GOT3 (cell line): ENCODE results near the gene TRNT1.

Experiments used
- DNase-seq: peaks from one replicate; lab custom pipeline; 2025; ENCODE audit warnings: mixed read lengths; lab: John Stamatoyannopoulos, UW

The TRNT1 gene

GRCh38 chr3:3178498-3179328, 52.0 kb downstream of the TRNT1 start:
- DNase-seq: no peak

GRCh38 chr3:3179407-3180094, 52.8 kb downstream of the TRNT1 start, which contains the start of gene CRBN:
Gene CRBN, minus strand, starts transcription at chr3:3179691. Its CDS starts 4 bp downstream, at chr3:3179687.
- DNase-seq: peak; percentile 55

DNA sequence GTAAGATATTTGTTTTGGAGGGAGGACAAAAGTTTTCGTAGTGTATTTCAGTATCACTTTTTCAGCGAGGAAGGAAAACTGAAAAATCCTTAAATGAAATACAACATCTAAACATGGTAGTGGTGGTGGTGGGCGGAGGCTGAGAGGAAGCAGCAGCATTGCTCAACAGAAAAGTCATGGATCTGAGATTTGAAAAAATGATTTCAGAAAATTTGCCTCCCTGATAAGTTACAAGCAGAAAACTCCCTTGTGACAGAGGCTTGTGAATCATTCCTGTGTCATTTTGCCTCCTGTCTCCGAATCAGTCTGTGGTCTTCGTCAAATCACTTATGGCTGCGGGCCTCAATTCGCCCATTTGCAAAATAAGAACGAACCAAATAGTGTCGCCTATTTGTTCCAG, 53.7 kb downstream of the TRNT1 start:
- DNase-seq: no peak

DNA sequence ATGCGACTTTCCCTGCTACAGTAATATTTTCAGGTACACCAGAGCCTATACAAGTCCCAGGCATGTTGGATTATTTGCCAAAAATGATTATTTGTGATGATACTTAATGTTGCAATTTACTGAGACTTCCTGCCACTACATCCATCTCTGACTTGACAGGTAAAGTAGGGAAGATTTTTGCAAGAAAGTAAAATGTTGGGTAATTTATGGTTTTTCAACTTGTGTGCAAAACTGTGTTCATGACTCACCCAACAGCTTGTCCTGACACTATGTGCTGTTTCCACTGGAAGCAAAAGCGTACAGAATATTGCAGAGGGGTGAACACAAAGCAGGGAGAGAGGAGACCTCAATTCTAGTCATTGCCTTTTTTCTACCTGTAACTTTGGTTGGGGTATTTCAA, 58.1 kb downstream of the TRNT1 start:
- no peak for DNase-seq

- no peak for DNase-seq
These were observed 62.5 kb downstream of the TRNT1 start for GRCh38 chr3:3189102-3189727.

DNA sequence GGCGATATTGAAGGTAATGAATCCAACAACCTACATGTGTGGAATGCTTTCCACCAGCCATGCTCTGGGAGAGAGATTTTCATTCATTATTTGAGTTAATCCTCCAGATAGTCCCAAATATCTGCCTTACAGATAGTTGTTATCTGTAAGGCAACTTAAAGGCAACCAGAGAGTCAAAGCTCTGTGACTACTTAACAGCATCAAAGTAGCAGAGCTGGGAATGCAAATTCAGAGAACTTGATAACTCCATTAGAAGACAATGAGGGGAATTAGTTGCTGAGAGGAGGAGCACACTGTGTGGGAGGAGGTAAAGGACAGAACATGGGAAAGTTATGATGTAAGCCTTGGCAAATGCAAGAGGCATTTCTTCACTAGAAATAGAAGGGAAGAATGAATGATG, 63.2 kb downstream of the TRNT1 start:
- no peak for DNase-seq

GRCh38 chr3:3191675-3192285, 65.0 kb downstream of the TRNT1 start:
- DNase-seq: no peak

DNA sequence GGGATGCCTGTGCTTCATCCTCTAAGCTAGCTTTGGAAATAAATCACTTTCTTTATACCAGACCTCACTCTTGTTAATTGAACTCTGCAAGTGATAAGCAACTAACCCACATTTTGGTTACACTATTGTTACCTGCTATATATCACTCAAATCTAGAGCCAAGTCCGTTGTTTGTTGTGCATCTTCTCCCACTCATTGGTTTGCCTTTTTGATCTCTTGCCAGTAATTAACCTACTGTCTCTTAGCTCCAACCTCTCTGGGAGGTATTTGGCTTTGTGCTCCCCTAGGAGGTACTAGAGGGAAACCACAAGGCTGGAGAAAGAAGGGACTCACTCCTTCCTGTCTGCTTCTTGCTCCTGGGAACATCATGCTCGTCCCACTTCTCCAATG, 65.5 kb downstream of the TRNT1 start:
- DNase-seq: no peak

DNA sequence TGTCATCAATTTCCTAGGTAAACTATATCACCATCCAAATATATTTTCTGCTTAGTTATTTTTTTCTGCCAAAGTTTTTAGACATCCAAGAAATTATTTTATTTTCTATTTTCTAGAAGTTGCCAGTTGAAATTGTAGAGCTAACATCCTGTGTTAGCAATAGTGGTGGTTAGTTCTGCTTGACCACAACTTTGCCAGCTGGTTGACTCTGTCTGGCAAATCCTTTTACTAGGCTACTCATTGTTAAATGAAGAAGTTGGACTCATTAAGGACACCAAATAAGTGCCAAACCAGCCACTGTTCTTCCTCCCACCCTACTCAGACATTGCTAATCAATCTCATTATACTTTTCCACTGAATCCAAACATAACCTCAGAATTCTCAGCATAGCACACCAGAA, 68.1 kb downstream of the TRNT1 start:
- no peak for DNase-seq

DNA sequence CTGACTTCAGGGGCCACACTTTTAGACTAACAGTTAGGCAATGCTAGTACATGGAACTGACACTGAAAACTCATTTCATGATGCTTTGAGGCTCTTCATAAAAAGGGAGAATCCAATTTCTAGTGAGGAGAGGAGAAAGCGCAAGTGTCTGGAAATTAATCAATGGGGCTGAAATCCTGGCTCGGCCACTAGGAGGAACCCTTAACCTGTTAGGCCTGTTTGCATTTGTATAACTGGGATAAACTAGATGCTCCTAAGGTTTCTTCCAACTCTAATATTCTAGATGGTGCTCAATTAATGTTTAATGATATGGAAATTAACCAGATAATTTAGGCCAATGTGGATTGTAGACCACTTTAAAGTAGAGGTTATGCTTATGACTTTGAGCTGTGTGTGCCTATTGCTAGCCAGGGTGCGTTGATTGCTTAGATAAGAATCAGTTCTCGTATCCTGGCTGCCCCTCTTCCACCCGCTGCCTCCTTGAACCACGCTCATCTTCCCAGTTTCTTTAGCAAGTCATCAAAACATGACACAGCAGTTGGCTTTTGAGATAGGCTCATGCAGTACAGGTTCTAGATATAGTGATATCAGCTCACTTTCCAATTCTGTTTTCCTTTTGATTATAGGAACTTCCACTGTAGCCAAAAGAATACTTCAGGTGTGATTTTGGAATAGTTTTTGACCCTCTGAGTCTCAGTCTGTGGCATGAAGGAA, 69.6 kb downstream of the TRNT1 start:
- no peak for DNase-seq
